Ishikawa (cell line): Measurements from ENCODE around the gene RIPOR3.

Source experiments
- CREB1 ChIP-seq: IDR thresholded peaks from 2 replicates; pipeline ENCODE4 v1.6.1; 2012; ENCODE audit warnings: low read depth
- EGR1 ChIP-seq: IDR thresholded peaks from 2 replicates; pipeline ENCODE4 v1.6.1; 2012
- NFIC ChIP-seq: IDR thresholded peaks from 2 replicates; pipeline ENCODE4 v1.6.1; 2012
- RAD21 ChIP-seq: IDR thresholded peaks from 2 replicates; pipeline ENCODE4 v1.6.1; 2012; ENCODE audit warnings: low read depth
- YY1 ChIP-seq: IDR thresholded peaks from 2 replicates; pipeline ENCODE4 v1.6.1; 2012; ENCODE audit warnings: low read depth
- TF ChIP-seq, protein P1 (sequence below): IDR thresholded peaks from 2 replicates; pipeline ENCODE4 v1.6.1; 2012

GRCh38 chr20:50611128-50611810, 80.1 kb downstream of the RIPOR3 start:
- TF ChIP-seq, protein P1, sequence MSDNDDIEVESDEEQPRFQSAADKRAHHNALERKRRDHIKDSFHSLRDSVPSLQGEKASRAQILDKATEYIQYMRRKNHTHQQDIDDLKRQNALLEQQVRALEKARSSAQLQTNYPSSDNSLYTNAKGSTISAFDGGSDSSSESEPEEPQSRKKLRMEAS = no peak
- TF ChIP-seq YY1 (no peak), RAD21 (no peak), NFIC (no peak), CREB1 (no peak), EGR1 (no peak)
